ENCODE results near the gene ANKRD11.
A peak's percentile ranks its signal among the peaks of the same experiment; 100 is the strongest.
"Not testable (repeated sequence)": the region's sequence is repeated elsewhere in the genome, so short reads cannot be mapped to it uniquely, and the experiment has no call there.

ANKRD11 gene

DNA sequence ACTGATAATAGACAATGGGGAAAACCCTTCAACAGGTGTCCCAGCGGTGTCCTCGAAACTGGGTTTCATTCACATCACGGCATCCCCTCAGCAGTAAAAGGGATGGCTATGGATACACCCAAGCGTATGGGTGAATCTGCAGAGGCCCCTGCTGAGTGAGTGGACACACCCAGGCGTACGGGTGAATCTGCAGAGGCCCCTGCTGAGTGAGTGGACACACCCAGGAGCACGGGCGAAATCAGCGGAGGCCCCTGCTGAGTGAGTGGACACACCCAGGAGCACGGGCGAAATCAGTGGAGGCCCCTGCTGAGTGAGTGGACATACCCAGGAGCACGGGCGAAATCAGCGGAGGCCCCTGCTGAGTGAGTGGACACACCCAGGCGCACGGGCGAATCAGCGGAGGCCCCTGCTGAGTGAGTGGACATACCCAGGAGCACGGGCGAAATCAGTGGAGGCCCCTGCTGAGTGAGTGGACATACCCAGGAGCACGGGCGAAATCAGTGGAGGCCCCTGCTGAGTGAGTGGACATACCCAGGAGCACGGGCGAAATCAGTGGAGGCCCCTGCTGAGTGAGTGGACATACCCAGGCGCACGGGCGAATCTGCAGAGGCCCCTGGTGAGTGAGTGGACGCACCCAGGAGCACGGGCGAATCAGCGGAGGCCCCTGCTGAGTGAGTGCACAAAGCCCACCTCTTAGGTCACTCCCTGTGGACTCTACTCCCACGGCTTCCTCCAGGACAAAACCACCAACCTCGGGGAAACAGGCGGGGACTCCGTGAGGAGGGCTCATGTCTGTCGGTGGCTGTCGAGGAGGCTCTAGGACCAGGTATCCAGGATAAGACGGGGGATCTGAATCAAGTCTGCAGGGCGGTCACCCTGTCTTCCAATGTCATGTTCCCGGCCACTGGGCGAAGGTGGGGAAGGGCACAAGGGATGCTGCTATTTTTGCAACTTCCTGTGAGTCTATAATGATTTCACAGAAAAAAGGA lies 161.7 kb downstream of the ANKRD11 start:
- not testable (repeated sequence) for DNase-seq (ENCODE audit: low spot score)

DNA sequence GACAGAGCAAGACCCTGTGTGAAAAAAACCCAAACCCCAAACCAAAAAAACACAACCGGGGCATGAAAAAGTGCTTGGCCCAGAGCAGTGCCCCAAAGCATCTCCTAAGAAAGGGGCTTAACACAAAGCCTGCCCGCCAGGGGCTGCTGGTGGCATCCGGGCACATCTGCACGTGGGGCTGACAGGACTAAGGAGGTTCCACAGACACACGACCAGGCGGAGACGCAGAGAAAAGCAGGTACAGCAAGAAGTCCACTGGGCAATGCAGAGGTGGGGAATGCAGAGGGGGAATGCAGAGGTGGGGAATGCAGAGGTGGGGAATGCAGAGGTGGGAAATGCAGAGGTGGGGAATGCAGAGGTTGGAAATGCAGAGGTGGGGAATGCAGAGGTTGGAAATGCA lies 163.6 kb downstream of the ANKRD11 start:
- DNase-seq (ENCODE audit: low spot score): no peak

DNA sequence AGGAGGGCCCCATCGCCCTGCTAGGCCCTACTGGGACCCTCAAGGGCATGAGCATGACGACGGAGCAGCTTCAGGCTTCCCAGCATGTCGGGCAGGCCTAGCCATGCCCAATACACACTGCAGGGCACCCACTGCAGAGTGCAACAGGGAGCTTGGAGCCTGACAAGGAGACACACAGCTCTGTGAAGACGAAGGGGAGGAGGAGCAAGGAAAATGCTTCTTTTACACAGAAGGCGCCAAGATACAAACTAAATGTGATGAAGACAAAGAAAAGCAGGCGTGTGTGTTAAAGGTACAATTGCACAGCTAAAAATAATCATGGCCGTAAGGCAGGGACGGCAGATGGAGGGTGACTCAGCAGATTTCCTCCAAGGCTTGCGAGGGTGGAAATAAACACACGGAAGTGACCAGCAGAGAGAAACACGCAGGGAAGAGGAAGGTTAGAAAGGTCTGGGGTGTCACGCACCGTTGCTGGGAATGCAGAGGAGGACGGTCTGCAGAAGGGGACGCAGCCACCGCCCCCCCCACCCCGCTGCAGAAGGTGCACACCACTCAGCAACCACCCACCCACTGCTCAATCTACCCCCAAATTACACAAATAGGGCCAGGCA lies 164.4 kb downstream of the ANKRD11 start:
- DNase-seq (ENCODE audit: low spot score): peak; percentile 70

DNA sequence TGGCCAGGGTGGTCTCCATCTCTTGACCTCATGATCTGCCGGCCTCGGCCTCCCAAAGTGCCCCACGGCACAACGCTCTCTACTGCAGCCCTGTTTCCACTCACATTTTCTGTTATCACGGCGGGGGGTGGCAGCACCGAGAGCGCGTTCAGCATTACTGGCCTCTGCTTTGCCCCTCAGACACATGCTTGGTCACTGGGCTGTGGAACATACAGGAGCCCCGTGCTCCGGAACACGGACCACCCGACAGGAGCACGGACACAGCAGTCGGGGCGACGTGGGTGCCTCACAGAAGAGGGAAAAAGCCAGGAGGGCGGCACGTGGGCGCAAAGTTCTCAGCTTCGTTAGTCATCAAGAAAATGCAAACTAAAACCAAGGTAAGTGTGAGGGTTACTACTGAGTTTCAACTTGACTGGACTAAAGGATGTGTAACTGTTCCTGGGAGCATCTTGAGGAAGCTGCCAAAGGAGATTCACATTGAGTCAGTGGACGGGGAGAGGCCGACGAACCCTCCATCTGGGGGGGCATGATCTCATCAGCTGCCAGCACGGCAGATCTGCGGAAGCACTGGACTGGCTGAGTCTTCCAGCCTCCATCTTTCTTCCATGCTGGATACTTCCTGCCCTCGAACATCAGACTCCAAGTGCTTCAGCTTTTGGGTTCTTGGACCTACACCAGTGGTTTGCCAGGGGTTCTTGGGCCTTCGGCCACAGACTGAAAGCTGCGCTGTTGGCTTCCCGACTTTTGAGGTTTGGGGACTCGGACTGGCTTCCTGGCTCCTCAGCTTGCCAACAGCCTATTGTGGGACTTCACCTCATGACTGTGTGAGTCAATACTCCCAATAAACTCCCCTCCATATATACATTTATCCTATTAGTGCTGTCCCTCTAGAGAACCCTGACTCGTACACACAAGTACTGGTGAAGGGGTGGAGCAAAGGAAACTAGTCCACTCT lies 166.0 kb downstream of the ANKRD11 start:
- DNase-seq (ENCODE audit: low spot score): no peak

DNA sequence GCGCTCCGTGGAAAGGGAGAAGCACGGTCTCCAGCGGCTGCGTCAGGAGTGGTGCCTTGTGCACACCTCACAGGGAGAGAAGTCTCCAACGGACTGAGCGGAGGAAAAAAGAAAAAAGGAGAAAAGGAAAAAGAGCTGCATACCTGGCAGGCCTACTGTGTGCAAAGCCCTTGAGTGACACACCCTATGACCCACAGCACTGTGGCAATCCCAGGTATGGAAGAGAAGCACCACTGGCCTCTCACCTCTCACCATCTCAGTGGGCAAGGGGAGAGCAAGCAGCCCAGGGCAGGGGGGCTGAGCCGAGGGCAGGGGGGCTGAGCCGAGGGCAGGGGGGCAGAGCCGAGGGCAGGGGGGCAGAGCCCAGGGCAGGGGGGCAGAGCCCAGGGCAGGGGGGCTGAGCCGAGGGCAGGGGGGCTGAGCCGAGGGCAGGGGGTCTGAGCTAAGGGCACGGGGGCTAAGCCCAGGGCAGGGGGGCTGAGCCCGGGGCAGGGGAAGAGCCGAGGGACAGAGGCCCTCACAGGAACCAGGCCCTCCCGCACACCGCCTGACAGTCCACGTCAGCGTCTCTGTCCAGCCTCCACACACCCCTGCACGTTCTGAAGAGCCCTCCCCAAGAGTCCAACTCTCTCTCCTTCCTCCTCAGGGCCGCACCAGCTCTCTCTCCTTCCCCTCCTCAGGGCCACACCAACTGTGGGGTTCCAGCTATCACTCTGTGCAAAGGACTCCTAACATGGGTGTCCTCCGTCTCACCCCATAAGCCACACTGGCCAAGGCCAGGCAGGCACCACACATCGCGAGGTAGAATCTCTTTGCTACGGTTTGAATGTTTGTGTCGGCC lies 167.0 kb downstream of the ANKRD11 start:
- DNase-seq (ENCODE audit: low spot score): no peak

DNA sequence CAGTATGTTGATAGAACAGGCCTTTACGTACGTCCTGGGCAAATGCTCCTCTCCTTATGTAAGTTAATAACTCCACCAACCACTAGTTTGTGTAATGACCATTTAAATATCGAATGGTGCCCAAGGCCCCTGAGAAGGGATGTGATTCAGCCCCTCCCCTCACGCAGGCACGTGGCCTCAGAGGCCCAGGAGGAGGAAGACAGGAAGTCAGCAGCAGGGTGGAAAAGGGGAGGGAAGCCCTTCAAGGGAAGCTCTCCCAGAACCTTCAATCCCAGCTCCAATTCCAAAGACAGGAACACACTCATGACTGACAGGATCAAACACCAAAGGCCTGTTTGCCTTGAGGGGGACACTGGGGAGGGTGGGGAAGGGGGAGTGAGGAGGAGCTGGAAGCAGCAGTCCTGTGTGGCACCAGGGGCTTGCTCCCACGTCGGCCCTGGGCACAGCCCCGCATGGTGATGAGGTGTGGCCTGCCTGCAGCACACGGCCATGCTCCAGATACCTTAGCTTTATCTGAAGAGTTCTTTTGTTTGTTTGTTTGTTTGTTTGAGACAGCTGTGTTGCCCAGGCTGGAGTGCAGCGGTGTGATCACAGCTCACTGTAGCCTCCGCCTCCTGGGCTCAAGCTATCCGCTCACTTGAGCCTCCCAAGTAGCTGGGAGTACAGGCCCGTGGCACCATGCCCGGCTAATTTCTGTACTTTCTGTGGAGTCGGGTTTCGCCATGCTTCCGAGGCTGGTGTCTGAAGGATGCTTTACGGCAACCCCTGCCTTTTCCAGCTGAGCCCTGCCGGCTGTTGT lies 167.8 kb downstream of the ANKRD11 start:
- DNase-seq (ENCODE audit: low spot score): no peak

DNA sequence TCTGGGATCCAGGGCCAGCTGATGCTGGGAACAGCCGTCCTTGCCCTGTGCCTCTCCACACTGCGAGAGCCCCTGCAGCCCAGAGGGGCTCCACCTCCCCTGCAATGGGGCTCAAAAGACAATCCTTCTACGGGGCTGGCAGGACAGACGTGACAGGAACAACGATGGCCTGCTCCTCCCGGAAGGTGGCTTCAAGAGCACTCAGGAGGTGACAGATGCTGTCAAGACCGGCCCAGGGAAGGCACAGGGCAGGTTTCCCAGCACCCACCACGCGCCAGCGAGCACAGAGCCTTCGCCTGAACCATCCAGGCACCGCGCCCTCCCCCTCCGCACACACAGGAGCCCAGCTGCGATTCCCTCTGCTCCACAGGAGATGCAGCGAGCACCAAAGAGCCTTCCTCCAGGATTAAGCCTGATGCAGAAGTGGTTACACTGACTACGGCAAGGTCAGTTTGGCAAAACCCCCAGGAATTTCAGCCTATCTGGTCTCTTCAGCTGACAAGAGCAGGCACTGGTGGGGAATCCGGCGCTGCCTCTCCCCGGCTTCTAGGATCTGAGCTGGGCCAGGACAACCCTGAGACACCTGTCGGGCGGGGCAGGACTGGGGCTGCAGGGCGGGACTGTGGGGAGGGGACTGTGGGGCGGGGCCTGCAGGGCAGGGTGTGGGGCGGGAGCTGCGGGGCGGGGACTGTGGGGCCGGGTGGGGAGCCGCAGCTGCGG lies 169.4 kb downstream of the ANKRD11 start:
- DNase-seq (ENCODE audit: low spot score): no peak

DNA sequence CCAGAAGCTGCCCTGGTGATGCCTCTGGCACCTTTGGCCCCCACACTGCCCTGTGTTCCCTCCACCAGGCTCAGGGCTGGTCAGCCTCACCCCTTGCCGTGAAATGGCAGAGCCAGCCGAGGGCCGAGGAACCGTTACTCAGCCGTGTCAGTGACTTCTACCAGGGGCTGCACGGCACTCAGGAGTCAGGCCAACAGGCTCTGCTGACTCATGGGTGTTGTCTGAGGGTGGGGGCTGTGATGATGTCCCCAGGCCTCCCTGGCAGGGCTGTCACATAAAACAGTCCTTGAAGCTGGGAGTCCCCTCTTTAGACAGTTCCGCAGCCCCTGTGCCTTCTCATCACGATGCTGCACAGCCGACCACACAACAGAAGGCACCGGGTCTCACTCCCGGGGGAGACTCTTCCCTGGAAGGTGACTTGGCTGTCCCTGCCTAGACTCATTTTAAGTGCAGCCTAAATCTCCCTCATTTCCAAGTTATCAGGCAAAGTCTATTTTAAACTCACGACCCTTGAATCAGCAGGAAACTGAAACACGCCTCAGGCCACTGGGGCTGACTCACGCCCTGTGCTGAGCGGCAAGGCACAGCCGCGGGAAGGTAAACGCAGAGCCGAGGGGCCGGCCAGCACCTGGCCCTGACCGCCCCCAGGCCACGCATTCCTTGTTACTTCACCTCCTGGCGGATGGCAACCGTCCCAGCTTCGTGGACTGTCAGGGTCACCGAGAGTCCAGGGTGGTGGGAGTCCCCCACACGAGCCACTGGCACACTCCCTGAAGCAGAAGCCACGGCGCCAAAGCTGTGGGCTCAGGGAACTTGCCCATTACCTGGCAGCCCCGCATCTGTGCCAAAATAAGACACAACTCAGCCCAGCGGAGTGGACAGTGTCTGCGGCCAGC lies 170.2 kb downstream of the ANKRD11 start:
- no peak for DNase-seq (ENCODE audit: low spot score)

DNA sequence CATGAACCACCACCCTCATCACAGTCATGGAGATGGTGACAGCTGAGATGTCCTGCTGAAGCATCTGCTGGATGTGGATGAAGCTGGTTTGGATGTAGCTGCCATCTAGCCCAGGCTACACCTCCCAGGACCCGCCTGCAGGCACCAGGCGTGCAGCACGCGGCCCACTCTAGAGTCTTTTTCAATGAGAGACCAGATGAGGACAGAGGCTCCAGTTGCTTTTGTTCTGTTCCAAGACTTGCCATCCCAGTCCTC lies 170.8 kb downstream of the ANKRD11 start:
- DNase-seq (ENCODE audit: low spot score): no peak

DNA sequence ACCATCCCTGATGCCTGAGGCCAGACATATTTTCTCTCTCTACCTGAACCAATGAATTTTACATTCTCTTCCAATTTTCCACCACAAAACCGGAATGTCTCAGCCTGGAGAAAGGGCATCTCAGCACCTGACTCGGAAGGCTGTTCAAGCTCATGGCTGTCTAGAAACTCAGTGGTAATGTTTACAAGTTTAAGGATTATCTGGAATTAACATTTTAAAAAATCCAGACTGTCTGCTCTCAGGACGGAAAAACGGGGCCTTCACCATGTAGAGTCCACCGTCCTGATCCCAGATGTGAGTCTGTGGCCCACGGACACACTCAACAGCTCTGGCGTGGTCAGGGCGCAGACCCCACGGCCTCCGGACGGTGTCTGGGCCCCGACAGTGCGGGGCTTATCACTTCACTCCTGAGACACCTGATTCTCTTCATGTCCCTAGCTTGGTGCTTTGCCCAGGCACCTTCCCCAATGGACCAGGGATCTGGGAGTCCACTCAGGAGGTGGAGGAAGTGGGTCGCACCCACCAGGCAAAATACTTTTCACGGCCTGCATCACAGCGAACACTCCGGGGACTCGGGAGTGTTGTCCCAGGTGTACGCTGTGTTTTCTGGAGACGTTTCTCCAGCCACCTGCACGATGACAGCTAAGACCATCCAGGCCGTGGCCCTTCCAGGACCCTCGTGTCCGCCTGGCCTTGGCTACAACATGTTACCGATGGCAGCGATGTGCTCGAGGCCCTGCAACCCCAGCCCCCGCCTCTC lies 171.3 kb downstream of the ANKRD11 start:
- no peak for DNase-seq (ENCODE audit: low spot score)

DNA sequence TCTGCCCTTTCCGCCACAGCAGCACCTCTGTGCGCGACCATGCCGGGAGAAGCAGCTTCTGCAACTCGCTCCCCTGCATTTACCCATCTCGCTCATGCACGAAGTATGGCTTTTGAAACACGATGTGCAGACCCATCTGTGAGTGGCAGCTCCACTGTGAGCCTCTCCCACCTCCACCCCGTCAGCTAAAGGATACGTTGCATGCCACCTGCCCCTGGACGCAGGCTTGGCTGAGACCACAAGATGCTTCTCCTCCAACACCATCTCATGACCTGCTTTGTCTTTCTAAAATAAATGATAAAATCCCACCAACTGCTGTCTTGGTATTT lies 172.0 kb downstream of the ANKRD11 start:
- no peak for DNase-seq (ENCODE audit: low spot score)

DNA sequence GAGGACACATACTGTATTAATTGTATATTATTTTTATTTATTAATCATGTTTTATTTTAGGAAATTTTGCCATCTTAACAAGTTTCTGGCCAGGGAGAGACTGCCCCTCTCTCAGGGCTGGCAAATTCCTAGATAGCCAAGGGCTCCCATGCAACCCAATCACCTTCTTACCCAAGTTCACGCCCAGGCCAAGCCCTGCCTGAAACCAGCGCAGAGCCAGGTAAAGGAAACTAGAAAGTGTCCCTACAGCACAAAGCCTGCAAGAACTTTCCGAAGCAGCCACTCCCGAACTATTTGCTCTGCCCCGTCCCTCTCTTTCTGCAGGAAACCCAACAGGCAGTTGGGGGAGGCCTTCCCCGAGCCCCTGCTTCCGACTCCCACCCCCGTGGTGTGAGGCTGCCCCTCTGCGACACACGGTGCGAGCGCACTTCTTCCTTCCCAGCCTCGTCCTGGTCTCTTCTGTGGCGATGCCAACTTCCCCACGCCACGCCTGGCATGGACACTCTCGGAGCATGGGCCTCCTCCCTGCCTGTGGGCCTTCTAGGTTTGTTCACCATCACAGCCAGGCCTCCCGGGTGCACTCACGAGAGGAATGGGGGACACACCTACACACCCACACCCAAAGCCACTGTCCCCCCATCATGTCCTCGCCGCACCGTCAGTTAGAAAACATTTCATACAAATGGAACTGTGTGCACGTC lies 172.5 kb downstream of the ANKRD11 start:
- DNase-seq (ENCODE audit: low spot score): no peak

DNA sequence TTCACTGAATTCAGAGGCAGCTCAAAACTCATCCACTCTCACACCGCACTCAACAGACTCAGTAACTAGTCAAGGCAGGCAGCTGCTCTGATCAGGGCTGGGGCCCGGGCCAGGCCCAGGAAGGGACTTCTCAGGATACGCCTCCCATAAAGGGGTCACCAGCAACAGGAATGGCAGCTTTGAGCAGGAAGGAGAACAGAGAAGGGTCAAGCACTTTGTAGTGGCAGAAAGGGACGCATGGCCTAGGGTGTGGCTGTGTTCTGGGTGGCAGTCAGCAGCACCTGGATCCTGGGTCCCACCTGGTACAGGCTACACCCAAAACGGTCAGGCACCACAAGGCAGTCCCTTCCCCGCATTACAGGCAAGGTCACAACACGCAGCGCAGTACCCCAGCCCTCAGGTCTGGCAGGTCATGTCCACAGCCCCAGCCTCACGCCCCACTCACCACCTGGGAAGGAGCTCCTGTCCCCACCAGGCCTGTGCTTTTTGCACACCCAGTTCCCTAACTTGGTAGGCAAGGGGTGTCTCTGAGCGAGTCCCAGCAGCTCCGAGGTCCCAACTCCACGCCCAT lies 173.2 kb downstream of the ANKRD11 start:
- DNase-seq (ENCODE audit: low spot score): no peak

DNA sequence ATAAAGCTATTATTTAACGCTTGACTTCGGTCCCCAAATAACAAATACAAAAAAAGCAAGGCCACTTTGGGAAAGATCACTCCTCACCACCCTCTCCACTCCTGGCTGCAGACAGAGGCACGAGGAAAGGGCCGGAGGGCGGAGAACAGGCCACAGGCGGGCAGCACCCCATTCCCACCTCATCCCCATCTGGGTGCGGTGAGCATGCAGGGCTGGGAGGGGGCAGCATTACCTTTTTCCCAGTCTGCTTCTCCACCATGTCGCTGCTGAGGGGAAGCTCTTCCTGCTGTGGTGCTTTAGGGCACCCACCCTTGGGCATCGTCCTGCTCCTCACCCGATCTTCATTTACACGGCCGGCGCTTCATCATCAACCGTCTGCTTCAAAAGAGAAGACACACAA lies 173.7 kb downstream of the ANKRD11 start:
- no peak for DNase-seq (ENCODE audit: low spot score)

DNA sequence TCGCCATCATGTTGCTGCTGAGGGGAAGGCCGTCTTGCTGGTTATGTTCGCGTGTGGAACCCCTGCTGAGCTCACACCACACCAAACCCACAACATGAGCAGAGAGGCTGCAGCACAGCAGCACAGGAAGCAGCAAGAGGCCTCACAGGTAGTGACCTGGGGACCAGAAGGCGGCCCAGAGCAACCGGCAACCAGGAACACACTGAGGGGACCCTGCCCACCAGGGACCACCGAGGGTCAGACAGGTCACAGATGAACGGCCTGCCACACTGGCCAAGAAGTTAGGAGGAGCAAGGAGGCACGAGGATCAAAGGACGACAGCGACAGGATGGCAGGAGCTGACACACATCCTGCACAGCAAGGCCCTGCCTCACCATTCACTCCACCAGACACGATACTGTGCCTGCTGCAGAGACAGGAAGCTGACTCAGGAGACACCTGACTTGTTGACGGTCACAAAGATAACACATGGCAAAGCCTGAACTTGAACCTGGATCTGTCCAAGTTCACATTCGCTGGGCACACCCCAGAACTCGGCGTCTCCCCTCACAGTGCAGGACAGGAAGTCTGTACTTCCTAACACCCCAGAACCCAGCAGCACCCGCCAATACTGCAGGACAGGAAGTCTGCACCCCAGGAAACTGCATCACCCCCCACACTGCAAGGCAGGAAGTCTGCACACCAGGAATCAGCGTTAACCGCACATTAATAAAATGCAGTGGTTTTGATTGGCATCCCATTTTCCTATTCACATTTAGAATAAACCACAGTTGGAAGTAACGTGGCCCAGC lies 174.4 kb downstream of the ANKRD11 start:
- no peak for DNase-seq (ENCODE audit: low spot score)

DNA sequence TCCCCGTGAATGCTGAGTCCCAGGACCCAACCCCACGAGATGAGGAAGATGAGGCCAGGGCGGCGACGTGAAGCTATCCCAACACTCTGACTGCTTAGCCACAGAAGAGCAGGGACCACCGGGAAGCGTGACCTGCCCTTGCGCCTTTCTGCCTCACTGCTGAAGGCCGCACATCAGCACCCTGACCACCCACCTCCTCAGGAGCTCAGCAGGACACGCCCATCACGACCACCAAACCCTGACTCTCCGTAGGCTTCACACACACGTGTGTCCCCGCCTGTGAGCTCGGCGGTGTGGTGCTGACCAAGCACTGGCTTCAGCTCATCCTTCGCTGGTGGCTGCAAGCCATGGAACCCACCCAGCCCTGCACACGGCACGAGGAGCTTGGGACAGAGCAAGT lies 175.1 kb downstream of the ANKRD11 start:
- no peak for DNase-seq (ENCODE audit: low spot score)

DNA sequence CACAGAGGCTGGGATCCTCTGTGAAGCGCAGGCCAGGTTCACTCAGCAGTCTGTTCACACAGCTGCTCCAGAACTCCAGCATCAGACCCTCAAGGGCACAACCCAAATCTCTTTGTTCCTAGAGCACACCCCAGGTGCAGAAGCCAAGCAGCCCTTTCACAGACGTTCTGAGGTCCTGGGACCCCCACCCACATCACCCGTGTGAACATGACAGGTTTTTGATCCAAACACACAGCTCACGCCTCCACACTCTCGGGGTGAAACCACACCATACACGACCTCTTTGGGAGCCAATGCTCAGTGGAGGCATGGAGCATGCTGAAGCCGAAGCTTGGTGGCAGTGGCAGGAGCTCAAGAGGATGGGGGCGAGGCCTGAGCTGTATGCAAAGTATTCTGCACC lies 175.5 kb downstream of the ANKRD11 start:
- DNase-seq (ENCODE audit: low spot score): no peak
